ENCODE measurements around the gene RAE1. TPM values are rescaled to one million over a fixed set of nuclear protein-coding genes. Genes with fewer than 3 reads are reported as not detected.

The RAE1 gene
- total RNA-seq, 1 experiment from 2014 or later: 53.1 TPM

DNA sequence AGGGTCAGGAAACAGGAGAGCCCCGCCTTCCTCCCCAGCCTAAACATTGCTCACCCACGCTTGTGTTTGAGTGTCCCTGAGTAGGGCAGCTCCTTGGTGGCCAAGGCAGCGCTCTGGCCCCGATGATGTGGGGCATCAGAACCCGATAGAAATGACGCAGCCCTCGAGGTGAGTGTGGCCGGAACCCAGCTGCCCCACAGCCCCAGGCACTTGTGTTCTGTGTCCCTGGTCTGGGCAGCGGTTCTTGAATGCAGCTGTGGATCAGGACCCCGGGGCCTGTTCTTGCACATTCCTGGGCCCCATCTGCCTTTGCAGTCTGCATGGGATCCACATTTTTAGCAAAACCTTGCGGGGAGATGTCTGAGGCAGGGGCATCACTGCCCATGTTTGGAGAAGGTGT lies 53.0 kb downstream of the RAE1 start:
- WGBS (ENCODE audit: extremely low coverage, insufficient read length, low lambda C conversion rate): no CpG with 5 or more reads among the region's 11 CpGs
- Mint-ChIP-seq H3K27me3 (ENCODE audit: low read depth) (no peaks in the 10 kb centered on the region; the same call in 1 of the 2 replicates), H3K27ac (no peak overlapping the region), H3K4me3 (no peak overlapping the region; a peak in 1 of 5 replicates), H3K9me3 (no peaks in the 10 kb centered on the region), H3K36me3 (ENCODE audit: insufficient read depth in 1 of 3, low read depth in 3 of 3) (peaks cover 21 to 75% (median 67%) of the 10 kb centered on the region in 3 experiments), H3K4me1 (peaks cover 2 to 5% of the 10 kb centered on the region in 2 experiments; a peak in 2 of 4 replicates)
- no peak overlapping the region for H3T11ph ChIP-seq (ENCODE audit: low read length)
- H3K4me2 ChIP-seq (ENCODE audit: insufficient read depth, insufficient read length, low read length): no peak overlapping the region
- no peak for DNase-seq
- no peak overlapping the region for H2BK12ac ChIP-seq (ENCODE audit: insufficient read length, low read depth, low read length)
- no peaks in the 10 kb centered on the region for H3K9me3 ChIP-seq (ENCODE audit: control insufficient read depth, low read depth, low read length)
- no peak overlapping the region for H2AFZ ChIP-seq (ENCODE audit: low read length)
- H3K27me3 ChIP-seq (ENCODE audit: insufficient read depth, low read length): no peaks in the 10 kb centered on the region
- no peak overlapping the region for H3K9ac ChIP-seq (ENCODE audit: extremely low read depth, insufficient read length, low read length)
- no peak overlapping the region for H2BK20ac ChIP-seq (ENCODE audit: low read depth, low read length, poor library complexity, severe bottlenecking)
- H3K14ac ChIP-seq (ENCODE audit: insufficient read depth, low read length): no peak overlapping the region
- H3K27ac ChIP-seq (ENCODE audit: insufficient read length, low read depth, low read length): no peak overlapping the region
- H3K79me1 ChIP-seq (ENCODE audit: insufficient read depth, low read depth, low read length, poor library complexity, severe bottlenecking): no peaks in the 10 kb centered on the region
- no peak overlapping the region for H2BK120ac ChIP-seq (ENCODE audit: low read depth, low read length, poor library complexity, severe bottlenecking)
- no peak overlapping the region for H4K5ac ChIP-seq (ENCODE audit: insufficient read length, low read depth, low read length)
- no peak overlapping the region for H3K4ac ChIP-seq (ENCODE audit: low read depth, low read length)
- H3K4me1 ChIP-seq (ENCODE audit: insufficient read depth, low read length): no peaks in the 10 kb centered on the region
- no peak overlapping the region for H2BK15ac ChIP-seq (ENCODE audit: low read depth, low read length)
- TF ChIP-seq, protein P1, sequence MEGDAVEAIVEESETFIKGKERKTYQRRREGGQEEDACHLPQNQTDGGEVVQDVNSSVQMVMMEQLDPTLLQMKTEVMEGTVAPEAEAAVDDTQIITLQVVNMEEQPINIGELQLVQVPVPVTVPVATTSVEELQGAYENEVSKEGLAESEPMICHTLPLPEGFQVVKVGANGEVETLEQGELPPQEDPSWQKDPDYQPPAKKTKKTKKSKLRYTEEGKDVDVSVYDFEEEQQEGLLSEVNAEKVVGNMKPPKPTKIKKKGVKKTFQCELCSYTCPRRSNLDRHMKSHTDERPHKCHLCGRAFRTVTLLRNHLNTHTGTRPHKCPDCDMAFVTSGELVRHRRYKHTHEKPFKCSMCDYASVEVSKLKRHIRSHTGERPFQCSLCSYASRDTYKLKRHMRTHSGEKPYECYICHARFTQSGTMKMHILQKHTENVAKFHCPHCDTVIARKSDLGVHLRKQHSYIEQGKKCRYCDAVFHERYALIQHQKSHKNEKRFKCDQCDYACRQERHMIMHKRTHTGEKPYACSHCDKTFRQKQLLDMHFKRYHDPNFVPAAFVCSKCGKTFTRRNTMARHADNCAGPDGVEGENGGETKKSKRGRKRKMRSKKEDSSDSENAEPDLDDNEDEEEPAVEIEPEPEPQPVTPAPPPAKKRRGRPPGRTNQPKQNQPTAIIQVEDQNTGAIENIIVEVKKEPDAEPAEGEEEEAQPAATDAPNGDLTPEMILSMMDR (conservative IDR thresholded peaks at IDR 0.05): no peak
- H4K8ac ChIP-seq (replicated peaks; ENCODE audit: insufficient read length, low read depth, low read length): no peak overlapping the region
- H4K91ac ChIP-seq (ENCODE audit: insufficient read length, low read depth, low read length): no peak overlapping the region
- no peak overlapping the region for H3K56ac ChIP-seq (ENCODE audit: insufficient read length, low read depth, low read length)
- H3K23ac ChIP-seq (ENCODE audit: insufficient read length, low read depth, low read length): no peak overlapping the region
- H3K79me2 ChIP-seq (ENCODE audit: insufficient read depth, low read length): no peaks in the 10 kb centered on the region; the same call in 1 of the 2 replicates
- H3K23me2 ChIP-seq (ENCODE audit: insufficient read length, low read depth, low read length, poor library complexity, severe bottlenecking): no peaks in the 10 kb centered on the region
- no peaks in the 10 kb centered on the region for H4K20me1 ChIP-seq (ENCODE audit: control insufficient read depth, insufficient read depth, insufficient read length)
- no peak overlapping the region for H3K18ac ChIP-seq (ENCODE audit: insufficient read length, low read depth, low read length)
- no peak overlapping the region for H2AK5ac ChIP-seq (ENCODE audit: insufficient read length, low read length)
- H2BK5ac ChIP-seq (ENCODE audit: insufficient read length, low read length): no peak overlapping the region
